Measurements from ENCODE around the gene DNAJC4. TPM values are rescaled to one million over a fixed set of nuclear protein-coding genes. Genes with fewer than 3 reads are reported as not detected.

DNAJC4 gene
- total RNA-seq, 1 donor from 2014 or later, result 3.9 TPM

DNA sequence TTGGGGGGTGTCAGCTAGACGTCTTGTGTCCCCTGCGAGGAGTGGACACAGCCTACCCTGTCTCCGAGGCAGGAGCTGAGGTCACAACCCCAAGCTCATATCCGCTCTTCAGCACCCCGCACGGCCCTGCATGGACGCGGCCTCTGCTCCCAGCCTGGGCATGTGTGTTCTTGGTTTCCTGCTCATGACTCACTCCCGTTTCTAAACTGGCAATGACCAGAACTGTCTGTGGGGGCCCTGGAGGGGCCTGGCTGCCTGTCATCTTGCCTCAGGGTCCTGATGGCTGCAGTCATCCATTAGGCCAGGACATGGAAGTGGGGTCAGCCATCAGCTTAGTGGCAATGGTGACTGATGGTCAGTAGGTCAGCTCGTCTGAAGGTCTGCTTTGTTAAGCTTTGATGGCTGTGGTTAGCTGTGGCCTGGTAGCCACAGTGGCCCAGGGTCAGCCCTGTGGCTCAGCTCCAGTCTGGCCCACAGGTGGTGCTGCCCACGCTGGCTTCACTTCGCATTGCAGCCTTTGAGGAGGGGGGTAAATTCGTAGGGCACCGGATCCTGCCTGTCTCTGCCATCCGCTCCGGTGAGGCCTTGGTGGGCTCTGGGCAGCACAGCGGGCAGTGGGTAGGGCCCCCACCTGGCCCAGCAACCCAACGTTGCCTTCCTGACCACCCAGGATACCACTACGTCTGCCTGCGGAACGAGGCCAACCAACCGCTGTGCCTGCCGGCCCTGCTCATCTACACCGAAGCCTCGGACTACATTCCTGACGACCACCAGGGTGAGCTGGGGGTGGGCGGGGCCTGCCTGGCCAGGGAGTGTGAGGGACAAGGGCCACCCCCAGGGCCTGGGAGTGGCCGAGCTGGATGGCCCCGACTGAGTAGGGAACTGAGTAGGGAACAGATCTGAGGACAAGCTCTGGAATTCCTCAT is 32.9 kb downstream of the DNAJC4 start:
- DNase-seq (ENCODE audit: low spot score), result peak; percentile 61
- Histone ChIP-seq H3K36me3 (no peaks in the 10 kb centered on the region), H3K27me3 (no peaks in the 10 kb centered on the region), H2AFZ (replicated peaks) (no peak overlapping the region), H3K4me3 (no peak overlapping the region), H4K20me1 (ENCODE audit: low read depth) (no peaks in the 10 kb centered on the region), H3K9me3 (ENCODE audit: low read depth) (no peaks in the 10 kb centered on the region), H3F3A (ENCODE audit: low read depth) (peaks cover 6% of the 10 kb centered on the region), H3K27ac (no peak overlapping the region), H3K9ac (peak overlapping the region; percentile 38), H3K4me2 (no peak overlapping the region), H3K4me1 (no peaks in the 10 kb centered on the region), H3K79me2 (ENCODE audit: low read depth) (no peaks in the 10 kb centered on the region)
- peak overlapping the region; percentile 69 for H3K27ac Mint-ChIP-seq
- H3K36me3 Mint-ChIP-seq, result peaks cover 18% of the 10 kb centered on the region
- H3K4me1 Mint-ChIP-seq, result peaks cover 11% of the 10 kb centered on the region
- peaks cover 9% of the 10 kb centered on the region for H3K27me3 Mint-ChIP-seq (ENCODE audit: insufficient read depth, low read depth)
- H3K9me3 Mint-ChIP-seq, result no peaks in the 10 kb centered on the region
- peak overlapping the region; percentile 67 for H3K4me3 Mint-ChIP-seq
- no peak for TF ChIP-seq EZH2 (IDR thresholded peaks at IDR 0.05)
- TF ChIP-seq, protein P1, sequence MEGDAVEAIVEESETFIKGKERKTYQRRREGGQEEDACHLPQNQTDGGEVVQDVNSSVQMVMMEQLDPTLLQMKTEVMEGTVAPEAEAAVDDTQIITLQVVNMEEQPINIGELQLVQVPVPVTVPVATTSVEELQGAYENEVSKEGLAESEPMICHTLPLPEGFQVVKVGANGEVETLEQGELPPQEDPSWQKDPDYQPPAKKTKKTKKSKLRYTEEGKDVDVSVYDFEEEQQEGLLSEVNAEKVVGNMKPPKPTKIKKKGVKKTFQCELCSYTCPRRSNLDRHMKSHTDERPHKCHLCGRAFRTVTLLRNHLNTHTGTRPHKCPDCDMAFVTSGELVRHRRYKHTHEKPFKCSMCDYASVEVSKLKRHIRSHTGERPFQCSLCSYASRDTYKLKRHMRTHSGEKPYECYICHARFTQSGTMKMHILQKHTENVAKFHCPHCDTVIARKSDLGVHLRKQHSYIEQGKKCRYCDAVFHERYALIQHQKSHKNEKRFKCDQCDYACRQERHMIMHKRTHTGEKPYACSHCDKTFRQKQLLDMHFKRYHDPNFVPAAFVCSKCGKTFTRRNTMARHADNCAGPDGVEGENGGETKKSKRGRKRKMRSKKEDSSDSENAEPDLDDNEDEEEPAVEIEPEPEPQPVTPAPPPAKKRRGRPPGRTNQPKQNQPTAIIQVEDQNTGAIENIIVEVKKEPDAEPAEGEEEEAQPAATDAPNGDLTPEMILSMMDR (IDR thresholded peaks at IDR 0.05), result peak; percentile 13

DNA sequence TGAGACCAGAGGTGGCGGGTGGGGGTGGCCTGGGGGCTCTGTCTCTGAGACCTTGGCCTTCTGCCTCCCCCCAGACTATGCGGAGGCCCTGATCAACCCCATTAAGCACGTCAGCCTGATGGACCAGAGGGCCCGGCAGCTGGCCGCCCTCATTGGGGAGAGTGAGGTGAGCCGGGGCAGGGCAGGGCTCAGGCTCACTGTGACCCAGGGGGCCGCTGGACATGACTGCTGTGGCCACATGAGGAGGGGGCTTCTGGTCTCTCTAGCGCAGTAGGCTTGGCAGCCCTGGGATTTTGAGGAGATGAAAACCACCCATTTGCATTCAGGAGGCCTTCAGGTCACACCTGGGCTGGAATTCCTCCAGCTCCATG is 33.6 kb downstream of the DNAJC4 start:
- Histone ChIP-seq H3K79me2 (ENCODE audit: low read depth) (no peaks in the 10 kb centered on the region), H3K27ac (no peak overlapping the region)
- H3K9me3 Mint-ChIP-seq, result no peaks in the 10 kb centered on the region

DNA sequence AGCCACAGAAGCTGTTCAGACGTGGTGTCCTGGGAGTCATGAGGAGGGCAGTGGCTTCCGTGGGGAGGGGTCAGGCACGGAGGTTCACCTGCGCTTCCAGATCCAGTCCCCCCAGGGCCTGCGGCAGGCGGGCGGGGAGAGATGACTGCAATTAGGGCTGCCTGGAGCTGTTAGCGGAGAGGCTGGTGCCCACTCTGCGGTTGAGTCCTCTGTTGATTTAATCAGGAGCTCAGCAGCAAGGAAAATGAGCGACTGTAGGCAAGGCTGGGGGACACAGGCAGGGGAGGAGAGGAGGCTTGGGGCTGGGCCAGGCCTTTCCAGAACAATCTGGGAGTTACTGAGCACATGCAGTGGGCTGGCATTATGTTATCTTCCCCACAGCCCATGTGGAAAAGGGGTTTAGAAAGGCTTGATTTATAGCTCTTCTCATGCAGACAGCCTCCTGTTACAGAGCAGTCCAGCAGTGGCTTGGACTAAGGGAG is 34.1 kb downstream of the DNAJC4 start:
- peaks cover 17% of the 10 kb centered on the region for H3K4me1 Mint-ChIP-seq
- H3K27ac Mint-ChIP-seq, result no peak overlapping the region
- no peak overlapping the region for H3K4me3 Mint-ChIP-seq
- DNase-seq (ENCODE audit: low spot score), result no peak
- peaks cover 13% of the 10 kb centered on the region for H3K27me3 Mint-ChIP-seq (ENCODE audit: insufficient read depth, low read depth)
- TF ChIP-seq, protein P1 (IDR thresholded peaks at IDR 0.05), result no peak
- no peak for TF ChIP-seq EZH2 (IDR thresholded peaks at IDR 0.05)
- TF ChIP-seq EZH2phosphoT487 (IDR thresholded peaks at IDR 0.05), result no peak
- Histone ChIP-seq H3K4me2 (no peak overlapping the region), H3K4me1 (peaks cover 7% of the 10 kb centered on the region), H3K27me3 (no peaks in the 10 kb centered on the region), H4K20me1 (ENCODE audit: low read depth) (peaks cover 4% of the 10 kb centered on the region), H2AFZ (replicated peaks) (no peak overlapping the region), H3K9me3 (ENCODE audit: low read depth) (no peaks in the 10 kb centered on the region), H3K36me3 (no peaks in the 10 kb centered on the region), H3K4me3 (no peak overlapping the region), H3K9ac (no peak overlapping the region), H3K79me2 (ENCODE audit: low read depth) (no peaks in the 10 kb centered on the region), H3K27ac (no peak overlapping the region), H3F3A (ENCODE audit: low read depth) (peaks cover 17% of the 10 kb centered on the region)
- H3K36me3 Mint-ChIP-seq, result peaks cover 16% of the 10 kb centered on the region
- H3K9me3 Mint-ChIP-seq, result no peaks in the 10 kb centered on the region

More for the DNA sequence above, 33.6 kb downstream of the DNAJC4 start:
- no peaks in the 10 kb centered on the region for H3K36me3 ChIP-seq
- no peak overlapping the region for H3K4me2 ChIP-seq
- no peak overlapping the region for H3K9ac ChIP-seq
- Mint-ChIP-seq H3K4me3 (no peak overlapping the region), H3K4me1 (peaks cover 15% of the 10 kb centered on the region), H3K27me3 (ENCODE audit: insufficient read depth, low read depth) (peaks cover 12% of the 10 kb centered on the region), H3K36me3 (peaks cover 18% of the 10 kb centered on the region), H3K27ac (no peak overlapping the region)
- peaks cover 4% of the 10 kb centered on the region for H4K20me1 ChIP-seq (ENCODE audit: low read depth)
- no peak overlapping the region for H2AFZ ChIP-seq (replicated peaks)
- no peaks in the 10 kb centered on the region for H3K27me3 ChIP-seq
- H3K4me1 ChIP-seq, result peaks cover 5% of the 10 kb centered on the region
- TF ChIP-seq EZH2 (IDR thresholded peaks at IDR 0.05), result no peak
- TF ChIP-seq EZH2phosphoT487 (IDR thresholded peaks at IDR 0.05), result no peak
- TF ChIP-seq, protein P1 (IDR thresholded peaks at IDR 0.05), result no peak
- peaks cover 12% of the 10 kb centered on the region for H3F3A ChIP-seq (ENCODE audit: low read depth)
- DNase-seq (ENCODE audit: low spot score), result no peak
- no peaks in the 10 kb centered on the region for H3K9me3 ChIP-seq (ENCODE audit: low read depth)
- no peak overlapping the region for H3K4me3 ChIP-seq
